LoVo (cell line): Measurements from ENCODE around the gene DDOST.
"Not testable (repeated sequence)": the region's sequence is repeated elsewhere in the genome, so short reads cannot be mapped to it uniquely, and the experiment has no call there.

Experiments
- DNase-seq: peaks from one replicate; pipeline ENCODE4 v3.0.0-alpha.2; 2016; ENCODE audit warnings: low spot score

DDOST gene

DNA sequence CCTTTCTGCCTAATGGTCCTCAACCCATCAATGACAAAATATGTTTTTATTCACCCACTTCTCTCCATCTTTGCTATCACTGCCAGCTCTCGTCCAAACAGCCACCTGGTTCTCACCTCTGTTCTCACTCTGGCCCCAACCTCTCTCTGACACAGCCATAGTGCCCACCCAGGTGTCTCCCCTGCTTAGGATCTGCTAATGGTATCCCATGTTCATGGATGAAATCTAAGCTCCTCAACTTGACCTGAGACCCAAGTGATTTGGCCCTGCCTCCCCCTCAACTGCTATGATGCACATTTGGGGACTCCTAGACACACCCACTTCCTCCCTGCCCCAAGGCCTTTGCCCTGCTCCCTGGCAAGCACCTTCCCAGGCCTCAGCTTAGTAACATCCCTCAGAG lies 30.7 kb upstream of the DDOST start:
- DNase-seq = no peak

DNA sequence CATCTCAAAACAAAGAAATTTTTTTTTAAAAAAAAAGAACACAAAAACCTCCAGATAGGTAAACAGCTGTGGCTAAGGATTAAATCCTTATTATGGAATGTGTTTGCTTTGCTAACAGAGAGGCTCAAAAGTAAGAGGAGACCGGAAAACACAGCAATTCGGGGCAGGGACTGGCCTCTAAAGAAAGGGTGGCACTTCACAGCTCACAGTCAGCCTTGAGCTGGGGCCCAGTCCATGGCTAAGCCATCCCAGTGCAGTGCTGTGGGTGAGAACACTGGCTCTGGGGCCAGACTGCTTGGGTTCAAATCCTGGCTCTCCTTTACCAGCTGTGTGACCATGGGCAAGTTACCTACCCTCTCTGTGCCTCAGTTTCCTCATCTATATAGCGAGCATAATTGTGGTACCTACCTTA lies 28.5 kb upstream of the DDOST start:
- DNase-seq = no peak

DNA sequence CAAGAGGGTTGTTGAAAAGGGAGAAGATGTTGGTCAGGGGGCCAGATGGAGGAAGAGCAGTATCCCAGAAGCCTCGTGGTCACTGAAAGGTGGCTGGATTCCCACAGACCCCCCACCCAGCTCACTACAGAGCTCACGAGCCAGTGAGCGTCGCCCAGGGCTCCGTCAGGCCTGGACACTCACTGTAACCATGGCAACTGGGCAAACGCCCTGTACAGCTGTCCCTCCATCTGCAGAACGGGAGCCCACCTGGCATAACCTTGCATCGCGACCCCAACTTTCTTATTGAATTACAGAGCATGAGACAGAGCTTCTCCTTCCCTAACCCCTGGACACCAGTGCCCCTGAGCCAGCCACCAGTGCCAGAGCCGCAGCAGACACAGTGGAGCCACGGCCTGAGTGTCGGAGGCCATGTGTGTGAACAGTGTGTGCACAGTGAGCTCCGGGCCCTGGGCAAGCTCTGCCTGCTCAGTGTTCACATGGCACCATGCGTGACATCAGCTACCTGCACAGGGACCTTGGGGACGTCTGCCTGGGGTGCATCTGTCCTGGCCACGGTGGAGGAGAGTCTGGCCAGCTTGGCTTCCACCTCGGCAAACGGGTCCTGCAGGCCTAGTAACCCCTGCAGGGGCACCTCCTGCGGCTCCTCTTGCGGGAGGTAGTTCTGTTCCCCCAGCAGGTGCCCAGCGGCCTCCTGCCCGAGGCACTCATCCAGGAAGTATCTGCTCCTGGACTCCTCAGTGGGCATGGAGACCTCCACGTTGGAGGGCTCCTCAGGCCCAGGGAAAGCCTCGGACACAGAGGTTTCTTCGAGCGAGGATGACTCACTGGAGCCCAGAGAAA lies 25.9 kb upstream of the DDOST start:
- DNase-seq = no peak

DNA sequence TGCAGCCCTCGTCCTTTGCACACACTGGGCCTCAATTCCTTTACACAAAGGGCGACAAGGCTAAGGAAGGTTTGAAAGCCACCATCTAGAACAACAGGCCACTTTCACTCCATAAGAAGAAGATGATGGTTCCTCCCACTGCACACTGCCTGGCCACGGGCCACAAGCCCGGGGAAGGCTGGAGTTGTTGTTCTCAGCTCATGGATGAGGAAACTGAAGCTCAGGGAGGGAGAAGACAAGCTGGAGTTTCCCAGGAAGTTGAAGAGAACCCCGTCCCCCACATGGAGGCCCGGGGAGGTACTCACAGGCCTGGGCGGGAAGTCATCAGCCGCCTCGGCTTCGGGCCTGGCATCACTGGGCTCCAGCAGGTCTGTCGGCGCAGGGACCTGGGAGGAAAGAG lies 24.6 kb upstream of the DDOST start:
- no peak for DNase-seq

DNA sequence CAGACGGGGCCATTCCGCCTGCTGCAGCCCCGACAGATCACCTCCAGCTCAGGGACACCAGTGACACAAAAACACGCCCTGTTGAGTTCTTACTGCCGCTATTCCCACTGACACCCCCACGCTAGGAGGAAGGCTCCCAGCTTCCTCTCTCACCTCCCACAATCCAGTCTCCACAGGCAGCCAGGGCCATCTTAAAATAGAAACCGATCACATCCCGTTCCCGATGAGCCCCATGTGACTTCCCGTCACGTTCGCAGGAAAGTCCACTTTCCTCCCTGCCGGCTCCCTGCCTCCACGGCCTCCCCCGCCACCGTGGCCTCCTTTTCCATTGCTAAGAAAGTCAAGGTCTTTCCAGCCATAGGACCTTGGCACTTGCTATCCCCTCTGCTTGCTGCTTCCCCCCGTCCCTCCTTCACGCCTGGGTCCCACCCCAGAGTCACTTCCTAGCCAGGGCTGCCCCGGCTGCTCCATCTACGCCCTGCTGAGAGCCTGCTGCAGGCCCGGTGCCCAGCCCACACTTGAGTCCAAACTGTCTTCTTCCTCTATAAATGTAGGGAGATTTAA lies 24.0 kb upstream of the DDOST start:
- no peak for DNase-seq

DNA sequence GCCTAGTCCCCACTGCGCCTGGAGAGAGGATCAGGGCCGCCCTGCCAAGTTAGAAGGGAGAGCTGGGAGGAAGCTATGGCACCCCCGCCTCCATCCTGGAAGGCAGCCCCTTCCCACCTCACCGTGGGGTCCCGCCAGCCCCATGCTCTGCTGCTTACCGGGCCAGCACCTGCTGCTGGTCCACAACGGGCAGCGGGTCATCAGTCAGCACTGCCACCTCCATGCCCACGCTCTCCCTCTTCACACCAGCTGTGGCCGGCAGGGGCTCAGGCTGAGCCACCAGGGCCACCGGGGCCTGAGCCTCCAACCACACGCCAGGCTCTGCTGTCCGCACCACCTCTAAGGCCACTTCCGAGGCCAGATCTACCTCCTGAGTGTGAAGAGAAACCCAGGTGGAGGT lies 23.5 kb upstream of the DDOST start:
- DNase-seq = no peak

DNA sequence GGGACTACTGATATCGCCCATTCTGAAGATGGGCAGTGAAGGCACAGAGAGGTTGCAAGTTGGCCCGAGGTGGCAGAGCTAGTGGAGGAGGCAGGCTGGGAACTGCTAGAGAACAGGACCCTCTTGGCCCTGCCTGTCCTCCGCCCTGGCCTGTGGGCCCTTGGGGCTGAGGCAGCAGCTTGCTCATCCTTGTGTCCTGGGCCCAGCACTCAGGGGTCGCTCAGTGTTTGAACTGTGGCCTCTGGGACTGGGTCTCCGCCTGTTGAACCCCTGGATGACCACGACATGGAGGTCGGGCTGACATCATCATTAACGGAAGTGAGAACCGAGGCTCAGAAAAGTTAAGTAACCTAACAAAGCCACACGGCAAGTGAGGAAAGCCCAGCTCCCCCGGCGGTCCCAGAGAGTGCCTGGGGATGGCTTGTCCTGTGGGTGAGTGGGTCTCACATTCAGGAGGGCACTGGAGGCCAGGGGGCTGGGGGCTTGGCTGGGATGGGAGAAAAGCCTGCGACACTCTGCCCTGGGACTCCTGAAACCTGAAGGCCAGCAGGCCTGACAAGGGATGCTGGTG lies 23.0 kb upstream of the DDOST start:
- no peak for DNase-seq

DNA sequence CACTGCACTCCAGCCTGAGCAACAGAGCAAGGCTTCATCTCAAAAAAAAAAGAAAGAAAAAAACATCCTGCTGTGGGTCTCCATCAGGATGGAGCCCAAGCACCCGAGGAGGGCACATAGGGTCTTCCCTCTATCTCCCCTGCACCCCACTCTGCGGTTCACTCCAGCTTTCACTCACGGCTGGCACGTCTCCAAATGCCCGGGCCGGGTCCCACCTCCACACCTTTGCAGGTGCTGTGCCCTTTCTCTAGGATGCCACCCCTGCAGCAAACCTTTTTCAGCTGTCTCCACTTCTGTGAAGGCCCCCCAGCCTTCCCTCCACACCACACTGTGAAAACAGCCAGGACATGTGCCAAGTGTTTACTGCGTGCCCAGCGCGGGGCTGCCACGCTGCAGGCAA lies 22.4 kb upstream of the DDOST start:
- DNase-seq = no peak

DNA sequence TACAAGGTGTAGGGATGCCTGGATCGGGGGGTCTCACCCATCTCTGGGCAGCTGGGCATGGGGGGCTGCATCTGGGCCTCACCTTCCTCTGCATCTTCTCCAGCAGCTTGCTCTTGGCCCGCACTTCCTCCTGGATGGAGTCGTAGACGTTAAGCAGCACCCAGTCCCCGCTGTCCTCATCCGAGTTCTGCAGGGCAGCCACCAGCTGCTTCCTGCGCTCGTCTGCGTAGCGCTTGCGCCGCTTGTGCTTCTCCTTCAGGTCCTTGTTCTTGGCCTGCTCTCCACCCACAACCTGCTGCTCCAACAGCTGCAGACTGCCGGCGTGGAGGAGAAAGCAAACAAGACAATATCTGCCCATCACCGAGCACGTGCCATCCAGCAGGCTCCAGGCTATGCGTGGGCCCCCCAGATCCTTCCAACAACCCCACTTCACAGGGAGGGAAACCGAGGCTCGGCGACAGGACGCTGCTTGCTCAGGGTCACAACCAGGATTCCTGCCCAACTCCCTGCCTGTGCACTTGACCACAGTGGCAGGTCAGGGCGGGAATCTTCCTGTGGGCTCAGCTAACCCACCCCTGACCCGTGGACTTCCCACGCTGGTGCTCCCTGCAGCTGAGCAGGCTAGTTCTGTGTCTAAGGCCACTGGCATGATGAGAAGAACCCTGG lies 21.5 kb upstream of the DDOST start:
- DNase-seq = no peak

DNA sequence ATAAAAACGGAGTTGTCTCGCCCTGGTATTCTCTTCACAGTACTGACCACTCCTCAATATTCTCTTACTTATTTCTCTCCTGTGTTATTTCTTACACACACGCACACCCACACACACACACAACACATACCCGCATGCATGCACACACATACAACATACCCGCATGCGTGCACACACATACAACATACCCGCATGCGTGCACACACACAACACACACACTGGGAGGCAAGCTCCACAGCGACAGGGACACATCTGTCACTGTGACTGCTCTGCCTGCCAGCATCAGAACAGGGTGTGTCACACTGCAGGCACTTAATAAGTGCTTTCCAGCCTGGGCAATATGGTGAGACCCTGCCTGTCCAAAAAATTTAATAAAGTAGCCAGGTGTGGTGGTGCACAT lies 20.8 kb upstream of the DDOST start:
- no peak for DNase-seq

DNA sequence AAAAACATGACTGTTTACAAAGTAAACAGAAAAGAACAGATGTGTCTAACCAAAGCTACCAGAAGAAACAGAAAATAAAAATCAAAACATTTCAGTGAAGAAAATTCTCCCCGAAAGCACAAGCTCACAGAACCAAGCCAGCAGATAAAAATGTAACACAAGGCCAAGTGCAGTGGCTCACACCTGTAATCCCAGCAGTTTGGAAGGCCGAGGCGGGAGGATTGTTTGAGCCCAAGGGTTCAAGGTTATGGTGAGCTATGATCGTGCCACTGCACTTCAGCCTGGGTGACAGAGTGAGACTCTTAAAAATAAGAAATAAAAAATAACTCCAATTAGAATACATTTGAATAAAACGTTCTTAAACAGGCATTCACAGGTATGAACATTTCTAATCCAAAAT lies 19.1 kb upstream of the DDOST start:
- DNase-seq = no peak

DNA sequence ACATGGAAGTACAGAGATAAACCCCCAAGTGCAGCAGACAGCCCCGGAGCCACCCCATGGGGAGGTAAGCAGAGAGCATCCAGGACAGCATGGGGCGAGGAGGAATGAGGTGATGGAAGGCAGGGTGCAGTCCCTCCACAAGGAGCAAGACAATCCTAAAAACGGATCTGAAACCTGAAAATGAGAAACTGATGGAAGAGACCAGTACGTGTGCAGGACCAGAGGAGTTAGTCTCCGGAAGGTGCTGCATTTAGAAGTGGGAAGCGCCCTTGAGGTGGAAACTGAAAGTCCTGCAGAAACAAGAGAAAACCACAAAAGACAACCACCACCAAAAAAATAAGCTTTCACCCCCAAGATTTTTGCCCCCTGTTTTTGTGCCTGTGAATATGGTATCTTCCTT lies 17.4 kb upstream of the DDOST start:
- DNase-seq = no peak

DNA sequence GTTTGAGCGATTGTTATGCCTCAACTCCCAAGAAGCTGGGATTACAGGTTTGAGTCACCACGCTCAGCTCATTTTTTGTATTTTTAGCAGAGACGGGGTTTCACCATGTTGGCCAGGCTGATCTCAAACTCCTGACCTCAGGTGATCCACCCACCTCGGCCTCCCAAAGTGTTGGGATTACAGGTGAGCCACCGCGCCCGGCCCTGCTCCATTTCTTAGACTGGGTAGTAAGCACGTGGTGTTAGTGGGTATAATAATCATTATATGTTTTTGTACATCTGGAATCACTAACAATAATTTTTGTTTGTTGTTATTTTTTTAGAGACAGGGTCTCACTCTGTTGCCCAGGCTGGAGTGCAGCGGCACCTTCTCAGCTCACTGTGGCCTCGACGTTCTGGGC lies 12.5 kb upstream of the DDOST start:
- DNase-seq = not testable (repeated sequence)

DNA sequence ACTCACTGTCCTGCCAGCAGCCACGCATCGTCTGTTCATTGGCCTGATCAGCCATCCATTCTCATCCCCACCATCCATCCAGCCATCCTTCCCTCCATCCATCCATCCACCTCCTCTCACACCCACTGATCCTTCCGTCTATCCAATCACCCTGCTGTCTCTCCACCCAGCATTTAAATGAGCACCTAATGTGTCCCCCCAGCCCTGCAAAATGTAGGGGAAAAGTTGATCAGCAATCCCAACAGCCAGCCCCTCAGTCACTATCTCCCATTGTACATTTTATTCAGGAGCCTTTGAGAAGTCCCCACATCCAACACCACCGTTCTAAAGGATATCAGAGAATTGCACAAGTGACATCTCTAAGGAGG lies 11.1 kb upstream of the DDOST start:
- DNase-seq = no peak

DNA sequence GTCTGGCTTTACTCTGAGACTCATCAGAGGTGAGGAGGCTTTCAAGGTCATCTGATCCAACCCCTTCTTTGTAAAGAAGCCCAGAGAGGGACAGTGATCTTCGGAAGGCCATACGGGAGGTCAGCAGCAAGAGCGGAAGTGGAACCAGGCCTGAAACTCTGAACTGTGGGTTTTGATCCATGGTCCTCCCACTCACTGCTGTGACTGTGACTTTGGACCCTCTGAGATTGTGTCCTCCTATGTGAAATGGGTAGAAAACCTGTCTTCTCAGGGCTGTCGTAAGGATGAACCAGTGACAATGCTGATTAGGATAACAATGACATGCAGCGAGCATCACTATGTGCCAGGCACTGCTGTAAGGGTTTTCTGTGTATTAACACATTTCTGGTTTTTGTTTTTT lies 9.8 kb upstream of the DDOST start:
- no peak for DNase-seq

DNA sequence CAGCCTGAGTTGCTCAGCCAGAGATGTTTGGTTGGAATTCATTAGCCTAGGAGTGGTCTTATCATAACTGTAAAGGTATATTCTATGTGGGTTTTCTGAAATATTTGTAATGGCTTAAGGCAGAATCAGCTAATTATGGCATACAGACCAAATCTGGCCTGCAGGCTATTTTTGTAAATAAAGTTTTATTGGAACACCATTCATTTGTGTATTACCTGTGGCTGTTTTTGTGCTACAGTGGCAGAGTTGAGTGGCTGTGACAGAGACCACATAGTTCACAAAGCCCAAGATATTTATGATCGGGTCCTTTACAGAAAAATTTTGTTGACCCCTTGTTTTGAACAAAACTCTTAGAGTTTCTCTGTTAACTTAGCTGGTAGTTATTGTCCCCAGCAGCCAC lies 7.4 kb upstream of the DDOST start:
- DNase-seq = no peak

DNA sequence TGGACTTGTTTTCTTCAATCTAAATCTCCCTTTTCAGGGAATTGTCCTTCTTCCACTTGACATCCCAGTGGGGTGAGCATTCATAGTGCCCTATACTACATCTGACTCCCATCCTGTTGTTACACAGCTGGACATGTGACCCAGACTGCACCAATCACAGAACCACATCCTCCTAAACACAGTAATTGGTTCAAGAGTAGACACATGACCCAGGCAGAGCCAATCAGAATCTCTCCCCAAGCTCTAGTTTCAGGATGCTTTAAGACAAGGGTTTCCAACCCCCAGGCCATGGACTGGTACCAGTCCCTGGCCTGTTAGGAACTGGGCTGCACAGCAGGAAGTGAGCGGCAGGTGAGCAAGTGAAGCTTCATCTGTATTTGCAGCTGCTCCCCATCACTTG lies 5.6 kb upstream of the DDOST start:
- DNase-seq = no peak

DNA sequence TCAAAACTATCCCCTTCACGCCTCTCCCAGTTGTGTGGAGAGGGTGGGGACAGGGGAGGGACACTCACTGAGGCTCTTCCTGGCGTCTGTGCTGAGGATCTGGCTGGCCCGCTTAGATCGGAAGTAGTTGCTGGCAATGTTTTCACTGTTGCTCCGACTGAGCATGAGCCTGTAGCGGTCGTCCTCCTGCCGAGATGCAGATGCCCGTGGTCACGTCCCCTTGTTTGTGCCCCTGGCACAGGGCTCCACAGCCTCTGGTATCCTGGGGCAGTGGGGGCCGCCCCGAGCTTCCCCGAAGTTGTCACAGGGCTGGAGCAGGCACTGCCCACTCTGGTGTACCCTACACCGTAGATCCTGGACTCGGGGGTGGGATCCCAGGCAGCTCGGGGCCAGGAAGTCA lies 5.0 kb upstream of the DDOST start:
- DNase-seq = no peak

DNA sequence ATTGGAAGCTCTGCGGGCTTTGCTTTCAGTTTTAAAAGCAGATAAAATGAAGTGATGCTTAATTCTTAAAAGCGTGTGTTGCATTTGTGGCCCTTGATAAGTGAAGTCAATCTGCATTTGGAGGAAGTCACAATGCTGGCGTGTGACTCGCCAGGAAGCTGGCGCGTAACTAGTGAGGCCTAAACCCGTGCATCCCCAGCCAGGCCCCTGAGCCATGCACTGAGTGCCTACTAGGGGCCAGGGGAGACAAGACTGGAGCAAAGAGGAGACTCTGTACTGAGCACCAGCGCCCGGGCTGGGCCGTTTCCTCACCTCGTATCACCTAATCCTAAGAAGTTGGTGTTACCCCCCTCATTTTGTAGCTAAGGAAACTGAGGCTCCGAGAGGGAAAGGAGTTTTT lies 4.6 kb upstream of the DDOST start:
- no peak for DNase-seq

DNA sequence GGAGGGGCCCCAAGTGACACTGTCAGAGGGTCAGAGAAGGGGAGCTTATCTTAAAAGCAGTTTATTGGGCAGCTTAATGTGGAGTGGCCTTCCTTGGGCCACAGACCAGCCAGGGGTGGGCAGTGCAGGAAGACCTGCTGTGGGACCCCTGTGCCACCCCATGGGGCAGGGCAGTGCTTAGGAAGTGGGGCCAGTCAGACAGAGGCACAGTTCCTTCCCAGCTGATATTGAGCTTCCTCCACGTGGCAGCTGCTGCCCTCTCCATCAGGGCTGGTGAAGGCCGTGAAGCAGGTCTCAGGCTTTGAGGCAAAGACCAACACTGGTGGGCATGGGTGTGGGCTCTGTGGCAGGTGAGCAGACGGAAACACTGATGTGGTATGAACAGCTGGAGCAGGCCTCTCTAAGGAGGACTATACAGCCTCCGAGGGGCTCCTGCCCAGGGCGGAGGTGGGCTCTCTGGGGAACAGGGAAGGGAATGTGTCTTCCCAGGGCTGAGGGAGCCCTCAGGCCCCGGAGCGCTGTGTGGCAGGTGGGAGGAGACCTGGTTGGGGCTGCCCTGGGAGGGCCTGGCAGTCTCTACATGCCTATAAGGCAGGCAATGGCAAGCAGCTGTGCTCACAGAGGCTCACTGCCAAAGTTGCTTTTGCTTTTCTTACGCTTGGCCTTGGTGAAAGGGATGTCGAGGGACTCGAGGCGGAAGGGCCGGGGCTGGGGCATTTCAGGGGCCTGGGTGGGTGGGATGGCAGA lies 3.0 kb upstream of the DDOST start:
- no peak for DNase-seq

DNA sequence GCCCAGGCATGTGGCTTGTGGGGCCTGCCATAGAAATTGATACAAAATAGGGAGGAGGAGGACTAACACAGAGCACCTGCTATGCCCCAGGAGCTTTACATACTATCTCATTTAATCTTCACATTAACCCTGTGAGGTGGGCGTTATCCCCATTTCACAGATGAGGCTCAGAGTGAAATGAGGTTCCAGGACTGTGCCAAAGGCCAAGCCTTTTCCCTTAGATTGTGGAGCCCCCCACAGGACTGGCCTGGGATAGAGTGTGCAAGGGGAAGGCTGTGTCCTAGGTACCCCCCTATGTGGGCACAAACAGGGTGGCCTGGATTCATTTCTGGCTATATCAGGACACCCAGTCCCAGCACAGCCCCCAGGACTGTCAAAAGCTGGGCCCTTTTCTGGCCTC lies 2.2 kb upstream of the DDOST start:
- no peak for DNase-seq

DNA sequence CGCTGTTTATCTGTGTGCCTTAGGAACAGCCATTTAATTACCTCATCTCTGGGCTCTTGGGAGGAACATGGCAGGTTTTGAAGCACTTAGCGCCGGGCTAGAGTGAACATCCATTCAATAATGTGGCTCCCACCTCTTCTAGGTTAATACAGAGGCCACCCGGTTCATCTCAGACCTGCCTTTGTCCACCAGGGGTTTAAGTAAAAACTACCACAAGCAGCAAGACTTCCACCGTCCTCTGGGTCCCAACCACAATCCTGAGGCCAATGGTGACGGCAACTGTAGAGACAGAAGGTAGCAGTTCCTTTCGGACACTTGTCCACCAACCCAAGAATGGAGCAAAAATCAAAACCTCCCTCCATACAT lies 924 bp upstream of the DDOST start:
- no peak for DNase-seq

DNA sequence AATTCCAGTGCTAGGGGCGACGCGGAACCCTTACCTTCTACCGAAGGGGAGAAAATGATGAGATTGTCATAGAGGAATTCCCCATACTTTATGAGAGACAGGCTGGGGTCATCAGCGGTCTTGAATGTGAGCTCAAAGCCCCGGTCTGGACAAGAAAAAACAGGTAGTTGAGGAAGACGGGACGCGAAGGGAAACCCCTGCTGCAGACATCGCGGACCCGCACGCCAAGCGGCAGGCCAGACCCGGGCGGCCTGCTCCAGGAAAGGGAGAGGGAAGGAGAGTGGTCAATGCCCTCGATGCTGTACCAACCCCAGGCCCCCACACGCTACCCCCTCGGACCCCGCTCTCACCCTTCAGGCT lies 342 bp downstream of the DDOST start:
- no peak for DNase-seq
